Heart left ventricle (tissue), 13 donors: ENCODE measurements around the gene CD22.

ENCODE experiments used
- POLR2A ChIP-seq, 2 donors: fragments of 450-650 bp; IDR thresholded peaks; one replicate each; pipeline ENCODE4 v1.6.1; 2017; ENCODE audit warnings: antibody characterized with exemption in 2 of 2, mild to moderate bottlenecking in 2 of 2, moderate library complexity in 2 of 2
- TF ChIP-seq, protein P1 (sequence below), 12 donors: fragments of 200-600 bp; sonication (generic) in 4 of 12; IDR thresholded peaks; one replicate each; pipeline versions ENCODE4 v1.5.0 to v1.8.0; 2018 to 2022; ENCODE audit warnings: antibody characterized with exemption in 12 of 12, mild to moderate bottlenecking in 5 of 12
- donor health status: ischemic (EF 13 %, LVEDD 7.1; RV severe dilation, severe dysfunction).
- donor health status: DM: no; HTN: yes; CAD: no.
- donor health status: DM: no; HTN: no; CAD: no.
- donor health status: ischemic (EF 25% LVEDD 6.9; RV normal size, moderate dysfunction).
- donor health status: ischemic (EF 25% LVEDD 5.7; RV mildly dilated, moderate dysfunction).
- donor health status: ischemic (EF 35%, LVEDD 5.7; RV mildly dilated, moderate dysfunction).
- donor health status: nonischemic (EF 11% LVEDD 7.7; RV severe dilation, severe dysfunction).
- donor health status: DM: yes; HTN: yes; CAD: no.
- donor health status: PGD.
- donor health status: ischemic (EF 29% LVEDD 5.4; RV normal size, mild dysfunction).
- donor health status: nonischemic (EF 23%, LVEDD 6.1; RV moderate dilation, normal function).

DNA sequence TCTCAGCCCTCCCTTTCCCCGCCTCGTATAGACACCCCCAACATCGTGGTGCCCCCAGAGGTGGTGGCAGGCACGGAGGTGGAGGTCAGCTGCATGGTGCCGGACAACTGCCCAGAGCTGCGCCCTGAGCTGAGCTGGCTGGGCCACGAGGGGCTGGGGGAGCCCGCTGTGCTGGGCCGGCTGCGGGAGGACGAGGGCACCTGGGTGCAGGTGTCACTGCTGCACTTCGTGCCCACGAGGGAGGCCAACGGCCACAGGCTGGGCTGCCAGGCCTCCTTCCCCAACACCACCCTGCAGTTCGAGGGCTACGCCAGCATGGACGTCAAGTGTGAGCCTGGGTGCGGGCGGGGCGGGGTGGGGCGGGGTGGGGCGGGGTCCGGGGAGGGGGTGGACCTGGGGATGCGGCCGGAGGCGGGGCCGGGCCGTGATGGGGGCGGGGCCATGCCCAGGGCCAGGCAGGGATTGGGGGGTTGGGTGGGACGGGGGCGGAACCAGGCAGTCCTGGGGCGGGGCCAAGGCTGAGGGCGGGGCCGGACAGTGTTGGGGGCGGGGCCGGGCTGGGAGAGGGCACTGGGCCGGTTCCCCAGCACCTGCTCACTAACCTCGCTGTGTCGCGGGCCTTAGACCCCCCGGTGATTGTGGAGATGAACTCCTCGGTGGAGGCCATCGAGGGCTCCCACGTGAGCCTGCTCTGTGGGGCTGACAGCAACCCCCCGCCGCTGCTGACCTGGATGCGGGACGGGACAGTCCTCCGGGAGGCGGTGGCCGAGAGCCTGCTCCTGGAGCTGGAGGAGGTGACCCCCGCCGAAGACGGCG is 29.3 kb upstream of the CD22 start:
- TF ChIP-seq, protein P1, sequence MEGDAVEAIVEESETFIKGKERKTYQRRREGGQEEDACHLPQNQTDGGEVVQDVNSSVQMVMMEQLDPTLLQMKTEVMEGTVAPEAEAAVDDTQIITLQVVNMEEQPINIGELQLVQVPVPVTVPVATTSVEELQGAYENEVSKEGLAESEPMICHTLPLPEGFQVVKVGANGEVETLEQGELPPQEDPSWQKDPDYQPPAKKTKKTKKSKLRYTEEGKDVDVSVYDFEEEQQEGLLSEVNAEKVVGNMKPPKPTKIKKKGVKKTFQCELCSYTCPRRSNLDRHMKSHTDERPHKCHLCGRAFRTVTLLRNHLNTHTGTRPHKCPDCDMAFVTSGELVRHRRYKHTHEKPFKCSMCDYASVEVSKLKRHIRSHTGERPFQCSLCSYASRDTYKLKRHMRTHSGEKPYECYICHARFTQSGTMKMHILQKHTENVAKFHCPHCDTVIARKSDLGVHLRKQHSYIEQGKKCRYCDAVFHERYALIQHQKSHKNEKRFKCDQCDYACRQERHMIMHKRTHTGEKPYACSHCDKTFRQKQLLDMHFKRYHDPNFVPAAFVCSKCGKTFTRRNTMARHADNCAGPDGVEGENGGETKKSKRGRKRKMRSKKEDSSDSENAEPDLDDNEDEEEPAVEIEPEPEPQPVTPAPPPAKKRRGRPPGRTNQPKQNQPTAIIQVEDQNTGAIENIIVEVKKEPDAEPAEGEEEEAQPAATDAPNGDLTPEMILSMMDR (IDR thresholded peaks at IDR 0.05), result no peak
- no peak for TF ChIP-seq POLR2A (IDR thresholded peaks at IDR 0.05)
